ENCODE data around the gene CEP128. TPM values are rescaled to one million over a fixed set of nuclear protein-coding genes. Genes with fewer than 3 reads are reported as not detected.

The CEP128 gene
- total RNA-seq, 2 experiments from 2014 or later: 12.3 to 13.0 TPM

GRCh38 chr14:80455031-80455430, 486.5 kb downstream of the CEP128 start:
- no peaks in the 10 kb centered on the region for H3K4me1 Mint-ChIP-seq (ENCODE audit: low read depth)
- peaks cover 5% of the 10 kb centered on the region for H3K9me3 Mint-ChIP-seq
- H3K27ac Mint-ChIP-seq: no peak overlapping the region
- Histone ChIP-seq H3K4me1 (ENCODE audit: insufficient read depth, low read length) (no peaks in the 10 kb centered on the region), H3K4me3 (ENCODE audit: low read length) (no peak overlapping the region), H3K27ac (ENCODE audit: low read depth in 1 of 2, low read length in 2 of 2) (no peak overlapping the region), H3K9me3 (ENCODE audit: control insufficient read depth in 1 of 2, insufficient read depth in 1 of 2, low read length in 2 of 2) (peaks cover 4 to 9% of the 10 kb centered on the region in 2 experiments), H3K27me3 (ENCODE audit: control insufficient read depth in 1 of 2, insufficient read depth in 2 of 2, low read length in 2 of 2) (no peaks in the 10 kb centered on the region), H3K36me3 (ENCODE audit: insufficient read depth, low read length) (no peaks in the 10 kb centered on the region)
- no peaks in the 10 kb centered on the region for H3K27me3 Mint-ChIP-seq
- ChIA-PET CTCF (no interaction called here), POLR2A (no interaction called here)
- intact Hi-C loops (cut with DNase I, micrococcal nuclease): no loop called here
- no peaks in the 10 kb centered on the region for H3K36me3 Mint-ChIP-seq (ENCODE audit: low read depth)
- no peak for ATAC-seq (ENCODE audit: poor library complexity)
- TF ChIP-seq CTCF (IDR thresholded peaks at IDR 0.05): no peak
- DNase-seq: no peak
- H3K4me3 Mint-ChIP-seq: no peak overlapping the region

- TF ChIP-seq CTCF (IDR thresholded peaks at IDR 0.05): no peak
- Histone ChIP-seq H3K4me1 (ENCODE audit: insufficient read depth, low read length) (no peaks in the 10 kb centered on the region), H3K4me3 (ENCODE audit: low read length) (no peak overlapping the region), H3K9me3 (ENCODE audit: control insufficient read depth in 1 of 2, insufficient read depth in 1 of 2, low read length in 2 of 2) (peaks cover 4 to 13% of the 10 kb centered on the region in 2 experiments), H3K36me3 (ENCODE audit: insufficient read depth, low read length) (no peaks in the 10 kb centered on the region), H3K27me3 (ENCODE audit: control insufficient read depth in 1 of 2, insufficient read depth in 2 of 2, low read length in 2 of 2) (no peaks in the 10 kb centered on the region), H3K27ac (ENCODE audit: low read depth in 1 of 2, low read length in 2 of 2) (no peak overlapping the region)
- no peak for ATAC-seq (ENCODE audit: poor library complexity)
- POLR2A ChIA-PET: no interaction called here
- Mint-ChIP-seq H3K27me3 (no peaks in the 10 kb centered on the region), H3K4me3 (no peak overlapping the region), H3K36me3 (ENCODE audit: low read depth) (no peaks in the 10 kb centered on the region), H3K4me1 (ENCODE audit: low read depth) (no peaks in the 10 kb centered on the region), H3K9me3 (peaks cover 9% of the 10 kb centered on the region), H3K27ac (no peak overlapping the region)
- intact Hi-C loops (cut with DNase I, micrococcal nuclease): no loop called here
- no peak for DNase-seq
- CTCF ChIA-PET: no interaction called here
Observed at GRCh38 chr14:80448267-80448666, 493.3 kb downstream of the CEP128 start.

- no peaks in the 10 kb centered on the region for H3K27me3 ChIP-seq (ENCODE audit: control insufficient read depth in 1 of 2, insufficient read depth in 2 of 2, low read length in 2 of 2)
- Mint-ChIP-seq H3K36me3 (ENCODE audit: low read depth) (no peaks in the 10 kb centered on the region), H3K27ac (no peak overlapping the region), H3K4me1 (ENCODE audit: low read depth) (no peaks in the 10 kb centered on the region), H3K27me3 (no peaks in the 10 kb centered on the region), H3K4me3 (no peak overlapping the region), H3K9me3 (peaks cover 9% of the 10 kb centered on the region)
- no peak overlapping the region for H3K27ac ChIP-seq (ENCODE audit: low read depth in 1 of 2, low read length in 2 of 2)
- intact Hi-C loops (cut with DNase I, micrococcal nuclease): no loop called here
- ATAC-seq (ENCODE audit: poor library complexity) (no peak), DNase-seq (no peak)
- no peak for TF ChIP-seq CTCF (IDR thresholded peaks at IDR 0.05)
- POLR2A ChIA-PET: no interaction called here
- no peaks in the 10 kb centered on the region for H3K36me3 ChIP-seq (ENCODE audit: insufficient read depth, low read length)
- H3K4me3 ChIP-seq (ENCODE audit: low read length): no peak overlapping the region
- CTCF ChIA-PET: no interaction called here
- no peaks in the 10 kb centered on the region for H3K4me1 ChIP-seq (ENCODE audit: insufficient read depth, low read length)
- peaks cover 4 to 13% of the 10 kb centered on the region in 2 experiments for H3K9me3 ChIP-seq (ENCODE audit: control insufficient read depth in 1 of 2, insufficient read depth in 1 of 2, low read length in 2 of 2)
Observed at GRCh38 chr14:80447392-80447791, 494.1 kb downstream of the CEP128 start.

Other genes starting within 250 kb of the CEP128 start
- gene TSHR, start 13.9 kb upstream of the CEP128 start, total RNA-seq: not detected